ENCODE data around the gene HIC2.
"Not testable (repeated sequence)": the region's sequence is repeated elsewhere in the genome, so short reads cannot be mapped to it uniquely, and the experiment has no call there.

The HIC2 gene

GRCh38 chr22:21448627-21449416, 31.7 kb downstream of the HIC2 start:
- ChIA-PET CTCF (interaction anchor here (1.5 kb wide), 1 partner anchor 8 kb away, joined by 3 read pairs; no protein-coding TSS in a partner anchor), POLR2A (no interaction called here)
- TF ChIP-seq CTCF (IDR thresholded peaks at IDR 0.05; ENCODE audit: control extremely low read depth, extremely low read depth, low read depth, missing control alignments), result no peak
- DNase-seq (ENCODE audit: extremely low spot score), result no peak

GRCh38 chr22:21449531-21450319, 32.6 kb downstream of the HIC2 start:
- ChIA-PET POLR2A (no interaction called here), CTCF (no interaction called here)
- no peak for DNase-seq (ENCODE audit: extremely low spot score)
- TF ChIP-seq CTCF (IDR thresholded peaks at IDR 0.05; ENCODE audit: control extremely low read depth, extremely low read depth, low read depth, missing control alignments), result no peak

GRCh38 chr22:21450320-21450831, 33.2 kb downstream of the HIC2 start:
- no peak for DNase-seq (ENCODE audit: extremely low spot score)
- ChIA-PET POLR2A (no interaction called here), CTCF (no interaction called here)
- TF ChIP-seq CTCF (IDR thresholded peaks at IDR 0.05; ENCODE audit: control extremely low read depth, extremely low read depth, low read depth, missing control alignments), result no peak

- ChIA-PET CTCF (no interaction called here), POLR2A (no interaction called here)
- TF ChIP-seq CTCF (IDR thresholded peaks at IDR 0.05; ENCODE audit: control extremely low read depth, extremely low read depth, low read depth, missing control alignments), result no peak
- DNase-seq (ENCODE audit: extremely low spot score), result no peak
These were observed 33.7 kb downstream of the HIC2 start for GRCh38 chr22:21450858-21451353.

GRCh38 chr22:21451545-21452520, 34.7 kb downstream of the HIC2 start:
- TF ChIP-seq CTCF (IDR thresholded peaks at IDR 0.05; ENCODE audit: control extremely low read depth, extremely low read depth, low read depth, missing control alignments), result no peak
- ChIA-PET CTCF (no interaction called here), POLR2A (no interaction called here)
- DNase-seq (ENCODE audit: extremely low spot score), result no peak

DNA sequence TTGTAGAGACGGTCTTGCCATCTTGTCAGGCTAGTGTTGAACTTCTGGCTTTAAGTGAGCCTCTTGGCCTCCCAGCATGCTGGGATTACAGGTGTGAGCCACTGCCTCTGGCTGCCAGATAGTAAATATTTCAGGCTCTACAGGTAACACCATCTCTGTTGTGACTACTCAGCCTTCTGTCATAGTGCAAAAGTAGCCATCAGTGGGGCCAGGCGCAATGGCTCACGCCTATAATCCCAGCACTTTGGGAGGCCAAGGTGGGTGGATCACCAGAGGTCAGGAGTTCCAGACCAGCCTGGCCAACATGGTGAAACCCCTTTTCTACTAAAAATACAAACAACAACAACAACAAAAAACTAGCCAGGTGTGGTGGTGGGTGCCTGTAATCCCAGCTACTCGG, 35.5 kb downstream of the HIC2 start:
- POLR2A ChIA-PET; DNase-seq (ENCODE audit: extremely low spot score); CTCF ChIA-PET: not testable (repeated sequence)

GRCh38 chr22:21454998-21455333, 37.8 kb downstream of the HIC2 start:
- CTCF ChIA-PET; DNase-seq (ENCODE audit: extremely low spot score); POLR2A ChIA-PET: not testable (repeated sequence)
